Measurements from ENCODE around the gene HNMT.

HNMT gene

DNA sequence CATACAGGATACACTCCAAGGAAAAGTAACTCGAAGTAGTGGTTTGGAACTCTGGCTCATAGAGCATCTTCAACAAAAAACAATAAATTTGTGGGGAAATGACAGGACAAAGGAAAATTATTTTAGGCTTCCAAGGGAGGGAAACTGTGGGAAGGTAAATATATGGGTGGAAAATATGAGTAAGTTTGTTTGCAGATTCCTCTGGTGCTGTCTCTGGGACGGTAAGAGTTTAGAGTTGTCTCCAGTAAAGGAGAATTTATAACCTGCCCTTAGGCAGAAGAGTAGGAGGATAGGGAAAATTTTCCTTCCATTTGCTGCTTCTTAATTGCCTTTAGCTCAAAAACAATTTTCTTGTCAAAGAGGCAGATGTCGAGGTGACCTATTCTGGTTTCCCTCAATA, 19.3 kb downstream of the HNMT start:
- H2AFZ ChIP-seq (ENCODE audit: low read length) = no peak overlapping the region
- no peaks in the 10 kb centered on the region for H3K4me1 ChIP-seq (ENCODE audit: insufficient read depth, low read length, poor library complexity, severe bottlenecking)
- H3K9me3 ChIP-seq (ENCODE audit: insufficient read depth, low read depth, low read length) = no peaks in the 10 kb centered on the region
- no peak overlapping the region for H3K4me3 ChIP-seq (ENCODE audit: low read length, poor library complexity, severe bottlenecking)
- H3K4me2 ChIP-seq (ENCODE audit: low read depth, low read length, poor library complexity, severe bottlenecking) = no peak overlapping the region
- H3K36me3 ChIP-seq (ENCODE audit: insufficient read depth, low read length) = no peaks in the 10 kb centered on the region
- no peaks in the 10 kb centered on the region for H4K20me1 ChIP-seq (ENCODE audit: insufficient read depth, low read length, poor library complexity, severe bottlenecking)
- no peak overlapping the region for H3K9ac ChIP-seq (ENCODE audit: low read depth, low read length, poor library complexity, severe bottlenecking)
- no peaks in the 10 kb centered on the region for H3K9me2 ChIP-seq (replicated peaks; ENCODE audit: low read depth, low read length)
- no peaks in the 10 kb centered on the region for H3F3A ChIP-seq (ENCODE audit: low read depth)
- H3K79me2 ChIP-seq (ENCODE audit: insufficient read depth, low read length) = no peaks in the 10 kb centered on the region
- TF ChIP-seq CTCF (conservative IDR thresholded peaks at IDR 0.05; ENCODE audit: low read length) = no peak
- TF ChIP-seq EZH2phosphoT487 (IDR thresholded peaks at IDR 0.05; ENCODE audit: borderline replicate concordance) = no peak
- H3K27me3 ChIP-seq (ENCODE audit: insufficient read depth, low read length, poor library complexity, severe bottlenecking) = no peaks in the 10 kb centered on the region

DNA sequence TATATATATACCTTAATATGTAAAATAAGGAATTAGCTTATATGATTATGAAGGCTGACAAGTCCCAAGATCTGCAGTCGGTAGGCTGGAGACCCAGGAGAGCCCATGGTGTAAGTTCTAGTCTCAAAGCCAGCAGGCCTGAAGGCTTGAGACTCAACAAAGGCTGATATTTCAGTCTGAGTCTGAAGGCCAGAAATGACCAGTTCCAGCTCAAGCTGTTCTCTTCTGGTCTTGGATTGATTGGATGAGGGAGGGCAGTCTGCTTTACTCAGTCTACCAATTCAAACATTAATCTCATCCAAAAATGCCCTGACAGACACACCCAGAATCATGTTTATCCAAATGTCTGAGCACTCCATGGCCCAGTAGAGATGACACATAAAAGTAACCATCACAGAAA, 22.0 kb downstream of the HNMT start:
- no peak overlapping the region for H3K4me2 ChIP-seq (ENCODE audit: low read depth, low read length, poor library complexity, severe bottlenecking)
- H4K20me1 ChIP-seq (ENCODE audit: insufficient read depth, low read length, poor library complexity, severe bottlenecking) = no peaks in the 10 kb centered on the region
- H3K36me3 ChIP-seq (ENCODE audit: insufficient read depth, low read length) = no peaks in the 10 kb centered on the region
- no peak for TF ChIP-seq EZH2phosphoT487 (IDR thresholded peaks at IDR 0.05; ENCODE audit: borderline replicate concordance)
- TF ChIP-seq CTCF (conservative IDR thresholded peaks at IDR 0.05; ENCODE audit: low read length) = no peak
- H3K9me3 ChIP-seq (ENCODE audit: insufficient read depth, low read depth, low read length) = no peaks in the 10 kb centered on the region
- H3K27me3 ChIP-seq (ENCODE audit: insufficient read depth, low read length, poor library complexity, severe bottlenecking) = no peaks in the 10 kb centered on the region
- no peak overlapping the region for H3K4me3 ChIP-seq (ENCODE audit: low read length, poor library complexity, severe bottlenecking)
- H3K9me2 ChIP-seq (replicated peaks; ENCODE audit: low read depth, low read length) = no peaks in the 10 kb centered on the region
- no peaks in the 10 kb centered on the region for H3K79me2 ChIP-seq (ENCODE audit: insufficient read depth, low read length)
- H3K4me1 ChIP-seq (ENCODE audit: insufficient read depth, low read length, poor library complexity, severe bottlenecking) = no peaks in the 10 kb centered on the region
- no peaks in the 10 kb centered on the region for H3F3A ChIP-seq (ENCODE audit: low read depth)
- no peak overlapping the region for H2AFZ ChIP-seq (ENCODE audit: low read length)
- H3K9ac ChIP-seq (ENCODE audit: low read depth, low read length, poor library complexity, severe bottlenecking) = no peak overlapping the region

DNA sequence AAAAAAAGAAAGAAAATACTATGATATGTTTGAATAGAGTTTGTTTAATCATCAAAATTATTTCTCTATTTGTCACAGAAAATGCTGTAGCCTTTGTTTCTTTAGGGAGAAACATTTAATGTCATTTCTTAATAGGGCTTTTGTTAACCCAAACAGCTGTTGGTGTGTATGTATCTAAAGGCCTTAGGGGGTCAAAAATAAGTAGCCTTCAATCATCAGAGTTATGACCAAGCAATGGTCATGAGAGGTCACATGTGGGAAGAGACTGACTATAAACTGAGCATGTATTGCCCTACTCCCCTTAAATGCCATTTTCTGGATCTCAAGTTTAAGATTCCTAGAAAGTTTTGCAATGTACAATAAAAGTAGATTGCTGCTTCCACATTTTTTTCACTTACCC, 22.7 kb downstream of the HNMT start:
- H3K27me3 ChIP-seq (ENCODE audit: insufficient read depth, low read length, poor library complexity, severe bottlenecking) = no peaks in the 10 kb centered on the region
- no peak overlapping the region for H2AFZ ChIP-seq (ENCODE audit: low read length)
- no peaks in the 10 kb centered on the region for H4K20me1 ChIP-seq (ENCODE audit: insufficient read depth, low read length, poor library complexity, severe bottlenecking)
- no peaks in the 10 kb centered on the region for H3K9me2 ChIP-seq (replicated peaks; ENCODE audit: low read depth, low read length)
- H3K9me3 ChIP-seq (ENCODE audit: insufficient read depth, low read depth, low read length) = peaks cover under 1% of the 10 kb centered on the region; the same call in 1 of the 2 replicates
- no peak overlapping the region for H3K9ac ChIP-seq (ENCODE audit: low read depth, low read length, poor library complexity, severe bottlenecking)
- H3K4me1 ChIP-seq (ENCODE audit: insufficient read depth, low read length, poor library complexity, severe bottlenecking) = no peaks in the 10 kb centered on the region
- no peak overlapping the region for H3K4me3 ChIP-seq (ENCODE audit: low read length, poor library complexity, severe bottlenecking)
- TF ChIP-seq EZH2phosphoT487 (IDR thresholded peaks at IDR 0.05; ENCODE audit: borderline replicate concordance) (no peak), CTCF (conservative IDR thresholded peaks at IDR 0.05; ENCODE audit: low read length) (no peak)
- H3K36me3 ChIP-seq (ENCODE audit: insufficient read depth, low read length) = no peaks in the 10 kb centered on the region
- no peaks in the 10 kb centered on the region for H3K79me2 ChIP-seq (ENCODE audit: insufficient read depth, low read length)
- H3F3A ChIP-seq (ENCODE audit: low read depth) = no peaks in the 10 kb centered on the region
- H3K4me2 ChIP-seq (ENCODE audit: low read depth, low read length, poor library complexity, severe bottlenecking) = no peak overlapping the region

Measured in Loucy (cell line).